Duodenal mucosa (tissue), 2 donors: ENCODE data around the gene VPS26A.
"Not testable (repeated sequence)": the region's sequence is repeated elsewhere in the genome, so short reads cannot be mapped to it uniquely, and the experiment has no call there.

Experiments used
- H3K27ac ChIP-seq: one replicate; pipeline ENCODE4 v1.7.0; 2013; ENCODE audit warnings: low read depth, low read length
- H3K27me3 ChIP-seq, 2 donors: one replicate each; pipeline ENCODE4 v1.7.0; 2013; ENCODE audit warnings: low read length in 2 of 2, control low read depth in 1 of 2; ENCODE audit not compliant: insufficient read depth in 2 of 2, control insufficient read depth in 1 of 2
- H3K36me3 ChIP-seq, 2 donors: one replicate each; pipeline ENCODE4 v1.7.0; 2013; ENCODE audit warnings: low read length in 2 of 2, control low read depth in 1 of 2; ENCODE audit not compliant: insufficient read depth in 2 of 2, control insufficient read depth in 1 of 2
- H3K4me1 ChIP-seq, 2 donors: one replicate each; pipeline ENCODE4 v1.7.0; 2013; ENCODE audit warnings: low read length in 2 of 2, control low read depth in 1 of 2; ENCODE audit not compliant: insufficient read depth in 2 of 2, control insufficient read depth in 1 of 2
- H3K4me3 ChIP-seq, 2 donors: one replicate each; pipeline ENCODE4 v1.7.0; 2013; ENCODE audit warnings: low read length in 2 of 2, low read depth in 1 of 2
- H3K9ac ChIP-seq, 2 donors: one replicate each; pipeline ENCODE4 v1.7.0; 2013; ENCODE audit warnings: low read length in 2 of 2, low read depth in 1 of 2
- H3K9me3 ChIP-seq, 2 donors: one replicate each; pipeline ENCODE4 v1.7.0; 2013; ENCODE audit warnings: low read length in 2 of 2, control low read depth in 1 of 2; ENCODE audit not compliant: control insufficient read depth in 1 of 2

The VPS26A gene

DNA sequence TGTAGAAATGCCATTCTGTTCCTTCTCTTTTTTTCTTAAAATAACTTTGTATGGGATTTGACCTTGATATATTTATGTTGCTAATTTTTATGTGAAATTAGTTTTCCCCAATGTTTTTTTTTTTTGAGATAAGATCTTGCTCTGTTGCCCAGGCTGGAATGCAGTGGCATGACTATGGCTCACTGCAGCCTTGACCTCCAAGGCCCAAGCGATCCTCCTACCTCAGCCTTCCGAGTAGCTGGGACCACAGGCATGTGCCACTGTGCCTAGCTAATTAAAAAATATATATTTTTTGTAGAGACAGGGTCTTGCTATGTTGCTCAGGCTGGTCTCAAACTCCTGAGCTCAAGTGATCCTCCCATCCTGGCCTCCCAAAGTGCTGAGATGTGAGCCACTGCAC is 16.0 kb downstream of the VPS26A start:
- H3K36me3 ChIP-seq: peaks cover 0 to 6% of the 10 kb centered on the region in 2 donors
- no peaks in the 10 kb centered on the region for H3K27me3 ChIP-seq
- no peak overlapping the region for H3K27ac ChIP-seq
- H3K4me3 ChIP-seq: no peak overlapping the region
- H3K9ac ChIP-seq: no peak overlapping the region
- H3K9me3 ChIP-seq: no peaks in the 10 kb centered on the region
- no peaks in the 10 kb centered on the region for H3K4me1 ChIP-seq

DNA sequence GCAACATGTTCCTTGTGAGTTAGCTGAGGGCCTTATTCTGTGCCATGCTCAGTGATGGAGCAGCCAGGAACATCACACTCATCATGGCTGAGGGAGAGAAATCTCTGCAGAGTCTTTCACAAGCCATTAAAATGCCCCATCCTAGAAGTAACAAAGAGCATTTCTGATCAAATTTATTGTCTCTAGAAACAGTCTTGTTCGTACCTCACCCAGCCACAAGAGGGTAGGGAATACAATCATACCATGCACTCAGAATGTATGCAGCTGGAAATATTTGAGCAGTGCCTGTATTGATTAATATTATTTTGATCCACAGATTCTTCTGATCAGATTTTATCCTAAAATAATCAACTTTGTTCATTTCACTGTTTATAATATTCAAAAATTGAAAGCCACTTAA is 17.3 kb downstream of the VPS26A start:
- H3K4me1 ChIP-seq: no peaks in the 10 kb centered on the region
- H3K27me3 ChIP-seq: no peaks in the 10 kb centered on the region
- H3K36me3 ChIP-seq: peaks cover 0 to 6% of the 10 kb centered on the region in 2 donors
- H3K9me3 ChIP-seq: no peaks in the 10 kb centered on the region
- no peak overlapping the region for H3K4me3 ChIP-seq
- H3K9ac ChIP-seq: no peak overlapping the region
- no peak overlapping the region for H3K27ac ChIP-seq

DNA sequence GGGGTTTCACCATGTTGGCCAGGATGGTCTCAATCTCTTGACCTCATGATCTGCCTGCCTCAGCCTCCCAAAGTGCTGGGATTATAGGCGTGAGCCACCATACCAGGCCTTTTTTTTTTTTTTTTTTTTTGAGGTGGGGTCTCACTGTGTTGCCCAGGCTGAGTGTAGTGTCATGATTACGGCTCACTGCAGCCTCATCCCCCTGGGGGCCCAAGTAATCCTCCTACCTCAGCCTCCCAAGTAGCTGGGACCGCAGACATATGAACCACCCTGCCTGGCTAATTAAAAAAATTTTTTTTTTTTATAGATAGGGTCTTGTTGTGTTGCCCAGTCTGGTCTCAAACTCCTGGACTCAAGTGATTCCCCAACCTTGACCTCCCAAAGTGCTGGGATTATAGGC is 18.1 kb downstream of the VPS26A start:
- not testable (repeated sequence) for H3K4me3 ChIP-seq, H3K27ac ChIP-seq, H3K27me3 ChIP-seq, H3K9ac ChIP-seq, H3K36me3 ChIP-seq, H3K4me1 ChIP-seq, H3K9me3 ChIP-seq

GRCh38 chr10:69142983-69143382 is 19.0 kb downstream of the VPS26A start:
- no peaks in the 10 kb centered on the region for H3K4me1 ChIP-seq
- no peak overlapping the region for H3K9ac ChIP-seq
- H3K27ac ChIP-seq: no peak overlapping the region
- no peaks in the 10 kb centered on the region for H3K27me3 ChIP-seq
- no peaks in the 10 kb centered on the region for H3K9me3 ChIP-seq
- no peak overlapping the region for H3K4me3 ChIP-seq
- no peaks in the 10 kb centered on the region for H3K36me3 ChIP-seq

DNA sequence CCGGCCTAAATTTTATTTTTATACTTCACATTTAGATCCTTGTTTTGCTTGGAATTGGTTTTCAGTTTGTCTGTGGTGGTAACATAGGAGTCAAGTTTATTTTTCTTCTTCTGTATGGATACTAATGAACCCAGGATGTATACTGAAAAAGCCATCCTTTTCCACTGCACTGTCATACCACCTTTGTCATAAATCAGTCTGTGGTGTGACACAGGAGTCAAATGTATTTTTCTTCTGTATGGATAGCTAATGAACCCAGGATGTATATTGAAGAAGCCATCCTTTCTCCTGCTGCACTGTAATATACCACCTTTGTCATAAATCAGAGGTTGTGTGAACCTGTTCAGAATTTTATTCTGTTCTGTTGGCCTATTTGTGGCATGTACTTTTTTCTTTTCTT is 21.4 kb downstream of the VPS26A start:
- no peak overlapping the region for H3K4me3 ChIP-seq
- H3K36me3 ChIP-seq: no peaks in the 10 kb centered on the region
- H3K9ac ChIP-seq: no peak overlapping the region
- H3K4me1 ChIP-seq: no peaks in the 10 kb centered on the region
- no peaks in the 10 kb centered on the region for H3K9me3 ChIP-seq
- H3K27ac ChIP-seq: no peak overlapping the region
- no peaks in the 10 kb centered on the region for H3K27me3 ChIP-seq

- Histone ChIP-seq H3K9me3 (no peaks in the 10 kb centered on the region), H3K4me1 (no peaks in the 10 kb centered on the region), H3K4me3 (no peak overlapping the region), H3K36me3 (no peaks in the 10 kb centered on the region), H3K27me3 (no peaks in the 10 kb centered on the region), H3K27ac (no peak overlapping the region), H3K9ac (no peak overlapping the region)
Observed at GRCh38 chr10:69145864-69146263, 21.9 kb downstream of the VPS26A start.

DNA sequence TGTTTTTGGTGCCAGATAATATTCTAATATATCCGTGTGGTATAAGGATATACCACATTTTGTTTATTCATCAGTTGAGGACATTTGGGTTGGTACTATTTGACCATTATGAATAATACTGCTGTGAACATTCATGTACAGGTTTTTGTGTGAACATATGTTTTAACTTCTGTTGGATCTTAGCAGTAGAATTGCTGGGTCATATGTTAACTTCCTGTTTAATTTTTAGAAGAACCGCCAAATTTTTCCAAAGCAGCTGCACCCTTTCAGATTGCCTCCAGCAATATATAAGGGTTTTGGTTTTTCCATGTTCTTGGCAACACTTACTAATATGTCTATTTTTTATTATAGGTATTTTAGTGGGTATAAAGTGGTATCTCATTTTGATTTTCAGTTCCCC is 22.8 kb downstream of the VPS26A start:
- H3K9ac ChIP-seq: no peak overlapping the region
- H3K4me1 ChIP-seq: no peaks in the 10 kb centered on the region
- no peak overlapping the region for H3K4me3 ChIP-seq
- H3K36me3 ChIP-seq: no peaks in the 10 kb centered on the region
- no peaks in the 10 kb centered on the region for H3K27me3 ChIP-seq
- no peak overlapping the region for H3K27ac ChIP-seq
- H3K9me3 ChIP-seq: no peaks in the 10 kb centered on the region

- Histone ChIP-seq H3K9ac (no peak overlapping the region), H3K9me3 (no peaks in the 10 kb centered on the region), H3K36me3 (no peaks in the 10 kb centered on the region), H3K27ac (no peak overlapping the region), H3K27me3 (no peaks in the 10 kb centered on the region), H3K4me1 (no peaks in the 10 kb centered on the region), H3K4me3 (no peak overlapping the region)
Observed at GRCh38 chr10:69151984-69152383, 28.0 kb downstream of the VPS26A start.

- Histone ChIP-seq H3K4me1 (no peaks in the 10 kb centered on the region), H3K9me3 (no peaks in the 10 kb centered on the region), H3K9ac (no peak overlapping the region), H3K27me3 (no peaks in the 10 kb centered on the region), H3K4me3 (no peak overlapping the region), H3K27ac (no peak overlapping the region), H3K36me3 (peaks cover 0 to 11% of the 10 kb centered on the region in 2 donors)
Observed at GRCh38 chr10:69153227-69153626, 29.2 kb downstream of the VPS26A start.

DNA sequence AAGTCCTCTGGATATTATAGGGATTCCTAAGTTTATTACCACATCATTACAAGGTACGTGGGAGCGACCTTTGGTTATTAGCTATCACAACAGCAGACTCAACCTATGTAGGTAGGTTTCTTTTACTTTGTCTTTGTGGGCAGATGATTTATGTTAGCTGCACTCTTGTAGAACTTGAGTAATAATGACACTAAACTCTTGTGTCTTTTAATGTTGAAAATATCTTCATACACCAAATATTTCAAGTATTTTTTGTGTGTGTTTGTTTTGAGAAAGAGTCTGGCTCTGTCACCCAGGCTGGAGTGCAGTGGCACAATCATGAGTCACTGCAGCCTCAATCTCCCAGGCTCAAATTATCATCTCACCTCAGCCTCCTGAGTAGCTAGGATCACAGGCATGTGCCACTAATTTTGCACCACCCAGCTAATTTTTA is 36.8 kb downstream of the VPS26A start:
- Histone ChIP-seq H3K4me3 (no peak overlapping the region), H3K9me3 (no peaks in the 10 kb centered on the region)

GRCh38 chr10:69168493-69168892 is 44.5 kb downstream of the VPS26A start:
- Histone ChIP-seq H3K36me3 (peaks cover 19 to 29% of the 10 kb centered on the region in 2 donors), H3K27me3 (no peaks in the 10 kb centered on the region), H3K4me3 (no peak overlapping the region), H3K9me3 (no peaks in the 10 kb centered on the region), H3K27ac (no peak overlapping the region), H3K4me1 (no peaks in the 10 kb centered on the region), H3K9ac (no peak overlapping the region)

More for the DNA sequence above, 36.8 kb downstream of the VPS26A start:
- Histone ChIP-seq H3K27ac (no peak overlapping the region), H3K4me1 (no peaks in the 10 kb centered on the region), H3K9ac (no peak overlapping the region), H3K27me3 (no peaks in the 10 kb centered on the region), H3K36me3 (peaks cover 0 to 52% of the 10 kb centered on the region in 2 donors)
